Measurements from ENCODE around the gene RAD9A.

Gene RAD9A

GRCh38 chr11:67353317-67354074 lies 38.3 kb upstream of the RAD9A start, which contains the start of gene POLD4:
POLD4 (minus strand) TSS chr11:67353546; CDS start chr11:67353399, 147 bp downstream.
- H2BK5ac ChIP-seq (ENCODE audit: low read depth, low read length, poor library complexity, severe bottlenecking), result peak within 1 kb of the TSS; percentile 87
- H2BK12ac ChIP-seq (ENCODE audit: low read length in 2 of 2), result peak within 1 kb of the TSS; percentile 65 to 82
- H3K9me3 ChIP-seq (ENCODE audit: control insufficient read depth, low read length), result no peaks in the 10 kb centered on the region
- H3K4ac ChIP-seq (ENCODE audit: low read depth in 1 of 2, low read length in 2 of 2), result peak within 1 kb of the TSS; percentile 69 to 83
- H3K14ac ChIP-seq (ENCODE audit: low read length in 2 of 2), result peak within 1 kb of the TSS in 1 of 2 experiments; percentile 88
- H2BK15ac ChIP-seq (ENCODE audit: low read depth, poor library complexity, severe bottlenecking), result peak within 1 kb of the TSS; percentile 90
- no peak within 1 kb of the TSS for H2AFZ ChIP-seq (ENCODE audit: low read depth, low read length)
- H3K36me3 ChIP-seq (ENCODE audit: control insufficient read depth in 1 of 2, insufficient read depth in 2 of 2, low read depth in 1 of 2, low read length in 2 of 2), result peaks cover 5 to 6% of the 10 kb centered on the region in 2 experiments
- peak within 1 kb of the TSS; percentile 9 to 16 for H3K23ac ChIP-seq (ENCODE audit: low read length in 2 of 2)
- H4K8ac ChIP-seq (ENCODE audit: low read length), result peak within 1 kb of the TSS; percentile 95
- H3K79me1 ChIP-seq (replicated peaks; ENCODE audit: low read length, poor library complexity, severe bottlenecking), result peaks cover 7% of the 10 kb centered on the region
- peak; percentile 98 for DNase-seq
- H3K27me3 ChIP-seq (ENCODE audit: control insufficient read depth in 1 of 2, insufficient read depth in 1 of 2, low read length in 2 of 2), result no peaks in the 10 kb centered on the region
- H3K4me1 ChIP-seq (ENCODE audit: control insufficient read depth, insufficient read depth, low read depth, low read length), result peaks cover 53% of the 10 kb centered on the region
- H3K9ac ChIP-seq (ENCODE audit: low read length), result peak within 1 kb of the TSS; percentile 94
- H2BK120ac ChIP-seq (ENCODE audit: low read depth, low read length), result peak within 1 kb of the TSS; percentile 82
- peak within 1 kb of the TSS; percentile 73 to 89 for H3K4me3 ChIP-seq (ENCODE audit: insufficient read depth in 1 of 2, low read depth in 1 of 2, low read length in 2 of 2)
- WGBS, result under 1% methylated on average over 25 of the region's 37 CpGs
- peak within 1 kb of the TSS; percentile 99 for H3K27ac ChIP-seq (ENCODE audit: low read length, poor library complexity, severe bottlenecking)
- peak within 1 kb of the TSS; percentile 84 for H3K4me2 ChIP-seq (ENCODE audit: low read length, poor library complexity, severe bottlenecking)
- H4K91ac ChIP-seq (ENCODE audit: low read length), result peak within 1 kb of the TSS; percentile 98
- peak within 1 kb of the TSS; percentile 94 to 95 for H3K18ac ChIP-seq (ENCODE audit: low read depth in 1 of 2, low read length in 2 of 2)
- H2AK5ac ChIP-seq (ENCODE audit: low read length, severe bottlenecking), result peak within 1 kb of the TSS; percentile 91

- Histone ChIP-seq H3K27me3 (ENCODE audit: control insufficient read depth in 1 of 2, insufficient read depth in 1 of 2, low read length in 2 of 2) (no peaks in the 10 kb centered on the region), H3K4ac (ENCODE audit: low read depth in 1 of 2, low read length in 2 of 2) (peak overlapping the region; percentile 85 to 92), H3K18ac (ENCODE audit: low read depth in 1 of 2, low read length in 2 of 2) (peak overlapping the region; percentile 92 to 95)
Observed at GRCh38 chr11:67354075-67355022, 37.4 kb upstream of the RAD9A start.

GRCh38 chr11:67355023-67355793 lies 36.6 kb upstream of the RAD9A start:
- Histone ChIP-seq H3K27ac (ENCODE audit: low read length, poor library complexity, severe bottlenecking) (peak overlapping the region; percentile 96), H3K4me1 (ENCODE audit: control insufficient read depth, insufficient read depth, low read depth, low read length) (peaks cover 53% of the 10 kb centered on the region), H2BK5ac (ENCODE audit: low read depth, low read length, poor library complexity, severe bottlenecking) (peak overlapping the region; percentile 19), H3K14ac (ENCODE audit: low read length in 2 of 2) (peak overlapping the region in 1 of 2 experiments; percentile 64), H4K91ac (ENCODE audit: low read length) (peak overlapping the region; percentile 89), H3K36me3 (ENCODE audit: control insufficient read depth in 1 of 2, insufficient read depth in 2 of 2, low read depth in 1 of 2, low read length in 2 of 2) (peaks cover 5 to 6% of the 10 kb centered on the region in 2 experiments), H3K79me1 (replicated peaks; ENCODE audit: low read length, poor library complexity, severe bottlenecking) (peaks cover 7% of the 10 kb centered on the region), H3K9me3 (ENCODE audit: control insufficient read depth, low read length) (no peaks in the 10 kb centered on the region), H3K4me2 (ENCODE audit: low read length, poor library complexity, severe bottlenecking) (no peak overlapping the region), H2BK15ac (ENCODE audit: low read depth, poor library complexity, severe bottlenecking) (peak overlapping the region; percentile 92), H3K23ac (ENCODE audit: low read length in 2 of 2) (peak overlapping the region in 1 of 2 experiments; percentile 35), H4K8ac (ENCODE audit: low read length) (peak overlapping the region; percentile 92), H2BK120ac (ENCODE audit: low read depth, low read length) (peak overlapping the region; percentile 62), H3K9ac (ENCODE audit: low read length) (peak overlapping the region; percentile 76), H3K4me3 (ENCODE audit: insufficient read depth in 1 of 2, low read depth in 1 of 2, low read length in 2 of 2) (peak overlapping the region in 1 of 2 experiments; percentile 49), H3K4ac (ENCODE audit: low read depth in 1 of 2, low read length in 2 of 2) (peak overlapping the region; percentile 85 to 92), H3K18ac (ENCODE audit: low read depth in 1 of 2, low read length in 2 of 2) (peak overlapping the region; percentile 72 to 92), H3K27me3 (ENCODE audit: control insufficient read depth in 1 of 2, insufficient read depth in 1 of 2, low read length in 2 of 2) (no peaks in the 10 kb centered on the region), H2AK5ac (ENCODE audit: low read length, severe bottlenecking) (peak overlapping the region; percentile 8), H2AFZ (ENCODE audit: low read depth, low read length) (no peak overlapping the region), H2BK12ac (ENCODE audit: low read length in 2 of 2) (peak overlapping the region; percentile 49 to 91)
- WGBS, result 77% methylated on average over 11 of the region's 11 CpGs
- no peak for DNase-seq

More at GRCh38 chr11:67354075-67355022, 37.4 kb upstream of the RAD9A start:
- Histone ChIP-seq H2AFZ (ENCODE audit: low read depth, low read length) (no peak overlapping the region), H3K79me1 (replicated peaks; ENCODE audit: low read length, poor library complexity, severe bottlenecking) (peaks cover 7% of the 10 kb centered on the region), H4K91ac (ENCODE audit: low read length) (peak overlapping the region; percentile 95), H3K4me2 (ENCODE audit: low read length, poor library complexity, severe bottlenecking) (peak overlapping the region; percentile 74), H2BK120ac (ENCODE audit: low read depth, low read length) (peak overlapping the region; percentile 62), H3K36me3 (ENCODE audit: control insufficient read depth in 1 of 2, insufficient read depth in 2 of 2, low read depth in 1 of 2, low read length in 2 of 2) (peaks cover 5 to 6% of the 10 kb centered on the region in 2 experiments), H3K9ac (ENCODE audit: low read length) (peak overlapping the region; percentile 94), H3K9me3 (ENCODE audit: control insufficient read depth, low read length) (no peaks in the 10 kb centered on the region), H3K4me3 (ENCODE audit: insufficient read depth in 1 of 2, low read depth in 1 of 2, low read length in 2 of 2) (peak overlapping the region; percentile 45 to 89), H3K14ac (ENCODE audit: low read length in 2 of 2) (peak overlapping the region in 1 of 2 experiments; percentile 7), H4K8ac (ENCODE audit: low read length) (peak overlapping the region; percentile 92), H3K27ac (ENCODE audit: low read length, poor library complexity, severe bottlenecking) (peak overlapping the region; percentile 96), H2AK5ac (ENCODE audit: low read length, severe bottlenecking) (peak overlapping the region; percentile 91), H2BK5ac (ENCODE audit: low read depth, low read length, poor library complexity, severe bottlenecking) (peak overlapping the region; percentile 87), H3K23ac (ENCODE audit: low read length in 2 of 2) (no peak overlapping the region), H2BK15ac (ENCODE audit: low read depth, poor library complexity, severe bottlenecking) (peak overlapping the region; percentile 92), H3K4me1 (ENCODE audit: control insufficient read depth, insufficient read depth, low read depth, low read length) (peaks cover 53% of the 10 kb centered on the region), H2BK12ac (ENCODE audit: low read length in 2 of 2) (peak overlapping the region; percentile 82 to 91)
- WGBS, result 23% methylated on average over 7 of the region's 8 CpGs
- DNase-seq, result peak; percentile 98
